NCI-H748 (cell line): ENCODE results near the gene WWC2.
"Not testable (repeated sequence)": the region's sequence is repeated elsewhere in the genome, so short reads cannot be mapped to it uniquely, and the experiment has no call there.

ENCODE experiments used
- DNase-seq: peaks from one replicate; lab custom pipeline; 2025; ENCODE audit not compliant: unreplicated experiment; lab: John Stamatoyannopoulos, UW

Gene WWC2

DNA sequence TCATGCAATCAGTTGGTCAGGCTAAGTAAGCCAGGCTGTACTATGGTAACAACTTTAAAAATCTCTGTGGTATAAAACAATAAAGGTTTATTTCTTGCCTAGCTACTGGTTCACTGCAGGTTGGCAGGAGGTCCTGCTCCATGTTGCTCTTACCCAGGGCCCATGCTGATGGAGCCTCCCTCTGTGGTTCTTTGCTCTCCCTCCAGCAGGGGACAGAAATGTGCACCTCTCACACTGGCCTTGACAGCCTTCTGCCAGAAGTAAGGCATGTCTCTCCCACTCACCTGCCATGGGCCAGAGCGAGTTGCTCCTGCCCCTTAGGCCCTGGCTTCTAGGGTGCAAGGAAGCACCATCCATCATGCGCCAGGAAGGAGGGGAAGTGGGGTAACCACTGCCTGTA lies 189.9 kb downstream of the WWC2 start:
- DNase-seq: no peak

GRCh38 chr4:183289688-183290087 lies 190.6 kb downstream of the WWC2 start:
- DNase-seq: no peak

- peak; percentile 15 for DNase-seq
Observed at GRCh38 chr4:183291070-183291469, 192.0 kb downstream of the WWC2 start.

DNA sequence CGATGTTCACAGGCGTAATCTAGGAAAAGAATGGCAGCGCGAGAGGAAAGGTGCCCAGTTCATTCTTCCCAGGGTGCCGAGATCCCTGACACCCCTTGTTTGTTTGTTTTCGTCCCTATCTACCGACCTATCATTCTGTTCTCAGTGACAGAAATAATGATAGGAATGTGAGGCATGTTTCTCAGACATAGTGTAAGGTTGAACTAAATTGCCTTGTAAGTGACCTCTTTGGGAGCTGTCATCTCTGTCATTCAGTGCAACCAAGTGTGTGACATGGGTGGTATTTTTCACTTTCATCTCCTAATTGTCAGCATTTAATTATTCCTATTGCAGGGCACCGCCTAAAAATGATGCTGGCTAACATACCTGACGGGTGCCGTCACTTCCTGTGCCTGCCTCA lies 196.7 kb downstream of the WWC2 start:
- DNase-seq: no peak

GRCh38 chr4:183297675-183298074 lies 198.6 kb downstream of the WWC2 start:
- no peak for DNase-seq

DNA sequence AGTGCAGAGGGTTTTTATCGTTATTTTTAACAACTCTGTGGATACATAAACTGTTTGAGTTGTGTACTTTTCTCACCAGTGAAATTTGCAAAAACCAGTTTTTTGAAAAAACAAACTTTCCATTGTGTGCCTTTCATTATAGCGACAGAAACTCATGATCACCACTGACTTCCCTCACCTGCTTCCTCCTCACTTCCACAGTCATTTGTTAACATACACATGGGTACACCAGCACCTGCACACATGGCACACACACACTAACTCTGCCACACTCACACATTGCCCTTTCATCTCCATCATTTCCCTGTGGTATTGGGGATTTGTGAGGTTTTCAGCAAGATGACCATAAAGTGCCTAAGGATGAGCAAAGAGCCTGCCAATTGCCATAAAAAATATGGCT lies 200.4 kb downstream of the WWC2 start:
- no peak for DNase-seq

DNA sequence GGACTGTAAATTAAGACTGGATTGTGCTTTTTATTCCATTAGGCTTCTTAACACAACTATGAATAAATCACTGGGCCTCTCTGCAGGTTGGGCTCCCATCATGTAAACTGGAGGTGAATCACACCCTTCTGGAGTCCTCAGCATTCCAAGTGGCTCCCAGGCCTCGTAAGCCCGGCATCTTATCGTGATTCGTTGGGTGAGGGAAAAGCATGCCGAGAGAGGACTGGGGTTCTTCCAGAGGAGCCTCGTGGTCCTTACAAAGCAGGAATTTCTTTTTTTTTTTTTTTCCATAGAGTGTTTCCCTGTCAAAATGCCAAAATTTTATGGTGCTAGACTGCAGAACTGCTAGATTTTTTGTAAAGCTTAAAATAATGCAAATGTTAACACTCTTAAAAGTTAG lies 201.0 kb downstream of the WWC2 start:
- DNase-seq: no peak

DNA sequence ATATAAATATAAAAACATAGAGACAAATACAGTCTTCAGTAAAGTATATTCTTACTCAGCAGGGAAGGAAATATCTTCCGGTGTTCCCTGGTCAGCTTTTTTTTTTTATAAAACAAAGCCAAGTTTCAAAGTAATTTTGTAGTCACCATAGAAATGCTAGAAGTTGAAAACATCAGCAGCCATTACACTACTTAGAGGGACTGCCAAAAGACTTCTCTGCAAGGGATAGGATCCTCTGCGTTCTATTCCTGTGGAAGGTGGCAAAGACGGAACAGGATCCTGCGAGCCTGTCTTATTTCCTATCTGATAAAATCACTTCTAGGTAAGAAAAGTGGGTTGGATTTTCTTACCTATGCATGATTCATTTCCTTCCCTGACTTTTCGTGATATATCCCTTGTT lies 201.6 kb downstream of the WWC2 start:
- DNase-seq: no peak

DNA sequence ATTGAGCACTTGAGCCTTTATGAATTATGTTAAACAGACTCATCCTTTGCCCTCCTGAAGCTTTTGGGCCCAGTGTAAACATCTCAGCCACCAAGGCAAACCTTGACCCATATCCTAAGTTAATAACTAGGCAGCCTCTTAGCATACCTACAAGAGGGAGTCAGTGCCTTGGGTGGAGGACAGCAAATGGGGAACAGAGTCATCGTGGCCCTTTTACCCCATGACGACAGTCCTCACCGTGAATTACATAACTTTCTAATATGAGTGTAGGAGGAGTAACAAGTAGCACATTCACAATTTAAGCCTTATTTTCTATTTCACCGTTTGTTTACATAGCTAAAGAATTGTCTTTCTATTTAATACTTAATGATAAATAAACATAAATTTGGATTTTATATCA lies 204.2 kb downstream of the WWC2 start:
- DNase-seq: no peak

- no peak for DNase-seq
Observed at GRCh38 chr4:183304067-183304466, 205.0 kb downstream of the WWC2 start.

- no peak for DNase-seq
Observed at GRCh38 chr4:183304538-183304937, 205.5 kb downstream of the WWC2 start.

GRCh38 chr4:183306811-183307210 lies 207.8 kb downstream of the WWC2 start:
- DNase-seq: peak; percentile 75

DNA sequence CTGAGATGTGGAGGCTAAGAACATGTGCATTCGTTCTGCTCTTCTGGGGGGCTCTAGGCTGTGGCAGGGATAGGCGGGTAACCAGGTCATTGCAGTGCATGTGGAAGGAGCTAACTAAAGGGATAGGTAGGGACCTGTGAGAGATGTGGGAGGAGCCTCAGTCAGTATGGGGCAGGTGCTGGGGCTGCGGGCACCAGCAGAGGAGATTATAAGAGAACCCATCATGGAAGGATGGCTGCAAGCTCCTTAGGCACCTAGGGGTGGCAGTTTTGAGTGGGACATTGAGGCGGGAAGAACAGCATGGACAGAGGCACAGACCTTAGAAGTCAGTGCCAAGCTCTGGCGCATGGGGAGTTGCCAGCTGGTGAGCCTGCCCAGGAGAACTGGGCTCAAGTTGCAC lies 213.8 kb downstream of the WWC2 start:
- DNase-seq: no peak

DNA sequence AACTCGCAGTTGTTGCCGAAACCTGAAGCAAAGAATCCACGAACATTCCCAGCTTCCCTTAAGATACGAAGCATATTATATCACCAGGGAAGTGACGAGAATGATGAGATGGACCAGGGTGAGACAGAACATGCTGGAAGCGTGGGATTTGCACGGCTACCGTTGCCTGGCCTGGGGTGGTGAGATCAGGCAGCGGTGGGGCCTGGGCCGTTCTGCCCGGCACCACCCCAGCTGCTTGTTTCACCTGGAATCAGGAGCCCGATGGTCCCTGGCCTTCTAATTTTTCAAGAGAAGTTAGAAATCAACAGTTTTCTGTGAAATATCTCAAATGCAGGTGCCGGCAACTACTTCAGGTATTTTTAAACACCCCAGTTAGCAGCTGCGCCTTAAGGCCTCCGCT lies 215.3 kb downstream of the WWC2 start:
- DNase-seq: no peak

- no peak for DNase-seq
Observed at GRCh38 chr4:183314806-183315205, 215.7 kb downstream of the WWC2 start.

- DNase-seq: no peak
Observed at GRCh38 chr4:183318656-183319055, 219.6 kb downstream of the WWC2 start.

GRCh38 chr4:183320211-183321059 lies 221.4 kb downstream of the WWC2 start, which contains the start of gene CLDN22:
TSS of gene CLDN22 (minus strand) at chr4:183320276. CDS start at chr4:183320218, 58 bp downstream.
- peak; percentile 48 for DNase-seq

DNA sequence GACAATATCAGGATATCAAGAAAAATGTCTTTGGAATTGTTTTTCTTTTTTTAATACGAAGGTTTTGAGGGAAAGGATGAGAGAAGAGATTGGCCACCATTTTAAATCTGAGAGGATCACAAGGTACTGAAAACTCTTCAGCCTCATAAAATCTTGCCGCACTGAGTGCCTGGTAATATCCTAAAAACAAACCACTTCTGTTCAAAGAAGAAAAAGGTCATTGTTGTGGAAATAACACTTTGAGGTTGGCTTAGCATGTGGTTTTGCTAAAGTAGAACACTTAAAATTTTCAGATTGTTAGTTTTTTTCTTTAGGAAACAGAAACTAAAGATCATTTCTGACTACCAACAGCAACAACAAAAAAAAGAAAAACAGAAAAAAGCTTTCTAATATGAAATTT lies 222.0 kb downstream of the WWC2 start:
- DNase-seq: no peak

DNA sequence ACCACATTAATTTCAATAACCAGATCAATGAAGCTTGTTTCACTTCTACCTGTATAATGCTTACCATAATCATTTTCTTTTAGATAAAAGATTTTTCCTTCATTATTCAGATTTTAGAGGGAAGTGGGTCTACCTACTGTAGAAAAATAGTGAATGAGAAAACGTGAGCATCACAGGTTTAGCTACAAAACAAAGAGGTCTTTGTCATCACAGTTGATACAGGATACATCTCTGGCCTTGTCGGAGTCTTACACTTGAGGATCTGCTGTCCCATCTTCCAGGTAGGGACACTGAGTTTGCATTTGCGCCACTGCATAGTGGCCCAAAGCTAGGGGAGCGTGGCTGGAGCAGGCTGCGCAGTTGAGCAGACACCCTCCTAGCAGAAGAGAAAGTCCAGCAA lies 222.5 kb downstream of the WWC2 start:
- no peak for DNase-seq

DNA sequence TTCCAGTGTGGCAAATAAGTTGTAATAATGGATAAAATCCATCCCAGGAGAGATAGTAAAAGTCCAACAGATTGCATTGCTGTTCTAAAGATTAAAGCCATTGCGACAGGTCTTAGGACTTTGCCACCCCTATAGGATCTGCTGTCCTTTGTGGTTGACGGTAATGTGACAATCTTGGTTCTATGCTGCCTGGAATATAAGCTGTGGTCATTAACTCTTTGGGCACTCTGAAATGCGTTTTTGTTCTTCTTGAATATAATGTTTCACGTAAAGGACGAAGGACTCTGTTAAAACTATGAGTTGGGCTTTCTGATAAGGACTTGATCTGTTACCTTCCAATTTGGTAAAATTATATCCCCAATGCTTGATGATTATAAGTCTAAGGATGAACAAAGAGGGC lies 223.3 kb downstream of the WWC2 start, which contains the start of gene CLDN24:
CLDN24 (minus strand) TSS at position 101 of the 400 bp plus-strand sequence; CDS start at position 101, 0 bp downstream.
- no peak for DNase-seq

DNA sequence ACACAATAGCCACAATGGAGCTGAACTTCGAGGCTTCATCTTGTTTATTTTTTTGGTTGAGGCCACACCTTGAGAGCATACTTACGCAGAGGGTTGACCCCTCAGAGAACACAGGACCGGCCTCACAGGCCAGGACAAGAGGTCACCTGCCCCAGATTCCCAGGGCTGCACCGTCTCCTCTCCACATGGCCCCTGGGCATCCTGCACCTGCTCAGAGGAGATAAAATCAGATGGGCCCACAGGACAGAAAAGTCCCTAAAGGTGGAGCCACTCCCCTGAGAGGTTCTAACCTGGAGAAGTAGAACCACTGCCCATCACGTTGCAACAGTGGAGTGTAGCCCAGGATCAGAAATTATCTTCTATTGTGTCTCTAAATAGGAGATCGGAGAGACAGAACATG lies 224.2 kb downstream of the WWC2 start:
- DNase-seq: no peak

- not testable (repeated sequence) for DNase-seq
Observed at GRCh38 chr4:183324056-183324455, 225.0 kb downstream of the WWC2 start.

DNA sequence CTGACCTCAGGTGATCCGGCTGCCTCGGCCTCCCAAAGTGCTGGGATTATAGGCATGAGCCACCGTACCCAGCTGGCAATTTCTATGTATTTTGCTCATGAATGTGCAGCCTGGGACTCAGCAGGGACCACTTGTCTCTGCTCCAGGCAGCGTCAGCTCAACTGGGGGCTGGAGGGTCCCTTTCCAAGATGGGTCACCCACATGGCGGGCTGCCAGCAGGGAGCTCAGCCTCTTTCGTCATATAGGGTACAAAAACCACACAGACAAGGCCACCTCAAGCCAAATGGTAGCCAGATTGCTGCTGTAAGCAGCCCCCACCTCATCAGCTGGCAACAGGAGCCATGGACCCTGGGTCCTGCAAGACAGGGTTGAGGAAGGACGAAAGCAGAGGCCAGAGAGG lies 225.6 kb downstream of the WWC2 start:
- DNase-seq: no peak
